HG03045 (cell line): ENCODE measurements around the gene SLCO3A1.

Source experiments
- ATAC-seq: cut with Tn5 transposase; IDR thresholded peaks from one replicate; pipeline ENCODE4 v1.9.1; 2021; ENCODE audit warnings: mild to moderate bottlenecking, moderate library complexity; ENCODE audit not compliant: unreplicated experiment

The SLCO3A1 gene

DNA sequence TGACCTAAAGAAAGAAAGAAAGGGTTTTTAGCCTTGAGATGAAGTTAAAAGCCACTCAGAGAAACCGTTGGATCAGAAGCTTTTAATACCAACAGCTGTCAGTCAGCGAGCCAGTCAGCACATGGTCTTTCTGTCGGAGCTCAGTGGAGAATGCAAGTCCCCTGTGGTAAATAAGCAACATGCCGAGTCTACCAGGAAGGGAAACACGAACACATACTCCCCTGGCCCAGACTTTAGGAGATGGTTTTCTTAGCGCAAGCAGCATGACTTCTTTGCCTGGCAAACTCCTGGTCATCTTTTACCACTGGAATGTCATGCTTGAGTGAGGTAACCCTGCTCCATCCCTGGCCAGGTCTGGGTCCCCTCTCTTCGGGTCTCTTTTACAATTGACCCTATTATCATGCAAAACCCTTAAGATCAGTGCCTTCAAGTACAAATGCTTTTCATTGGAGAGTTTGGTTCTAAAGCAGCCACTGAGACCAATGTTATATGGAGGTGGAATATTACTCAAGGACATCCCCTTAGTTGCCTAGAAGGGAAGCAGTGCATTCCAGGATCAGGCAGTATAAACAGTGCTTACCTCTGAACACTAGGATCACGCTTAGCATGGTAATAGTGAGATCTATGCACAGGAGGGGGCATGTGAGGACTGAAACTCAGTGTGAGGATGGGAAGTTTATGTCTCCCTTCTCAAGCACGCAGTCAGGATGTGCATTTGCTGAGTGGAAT is 28.2 kb downstream of the SLCO3A1 start:
- ATAC-seq = no peak

DNA sequence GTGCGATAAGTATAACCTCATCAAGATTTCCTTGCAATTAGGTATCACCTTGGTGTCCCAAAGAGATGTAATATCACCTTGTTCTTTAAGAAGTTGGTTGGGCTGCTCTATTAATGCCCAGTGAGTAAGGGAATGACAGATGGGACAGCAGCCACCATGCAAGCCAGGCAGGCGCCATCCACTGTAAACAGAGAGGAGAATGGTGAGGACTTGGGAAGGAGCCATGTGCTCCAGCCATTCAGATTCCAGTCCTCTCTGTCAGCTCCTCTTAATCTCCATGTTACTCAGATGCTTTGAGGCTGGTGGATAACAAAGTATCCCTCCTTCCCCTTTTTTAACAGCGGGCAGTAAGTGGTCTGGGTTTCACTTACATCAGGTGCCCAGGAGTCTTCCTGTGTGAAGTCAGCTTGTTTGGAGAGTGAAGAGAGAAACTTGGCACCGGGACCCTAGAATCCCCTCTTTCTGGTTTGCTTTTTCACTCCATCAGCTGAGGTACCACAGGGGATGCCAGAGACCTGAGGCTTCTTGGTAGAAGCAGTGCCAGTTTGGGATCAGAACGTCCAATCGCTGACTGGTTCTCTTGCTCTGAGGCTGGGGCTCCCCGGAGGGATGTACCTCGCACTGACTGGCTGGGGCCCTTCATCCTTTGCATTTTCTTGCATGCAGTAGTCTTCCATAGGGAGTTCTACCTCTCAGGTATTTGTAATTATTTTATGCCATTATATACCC is 29.5 kb downstream of the SLCO3A1 start:
- no peak for ATAC-seq

- no peak for ATAC-seq
These were observed 31.1 kb downstream of the SLCO3A1 start for GRCh38 chr15:91884606-91885005.

DNA sequence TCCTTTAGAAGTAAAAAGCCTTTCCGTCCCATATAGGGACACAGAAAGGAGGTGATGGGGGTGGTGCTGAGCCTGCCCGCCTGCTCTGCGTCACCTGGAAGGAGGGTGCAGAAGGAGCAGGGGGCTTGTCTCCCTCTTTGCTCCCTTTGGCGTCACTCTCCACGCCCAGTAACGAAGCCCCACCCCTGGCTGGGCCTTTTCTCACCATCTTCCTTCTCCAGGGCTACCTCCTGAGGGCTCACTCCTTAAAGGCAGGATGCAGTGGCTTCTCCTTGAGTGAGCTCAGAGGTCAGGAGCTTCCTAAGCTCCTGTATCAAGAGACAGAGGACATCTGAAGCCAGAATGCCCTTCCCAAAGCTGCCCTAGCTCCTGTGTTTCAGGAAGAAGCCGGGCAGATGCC is 31.5 kb downstream of the SLCO3A1 start:
- ATAC-seq = no peak

- ATAC-seq = no peak
These were observed 32.3 kb downstream of the SLCO3A1 start for GRCh38 chr15:91885714-91886270.

GRCh38 chr15:91886878-91887277 is 33.4 kb downstream of the SLCO3A1 start:
- no peak for ATAC-seq

- ATAC-seq = no peak
These were observed 33.8 kb downstream of the SLCO3A1 start for GRCh38 chr15:91887321-91887720.

DNA sequence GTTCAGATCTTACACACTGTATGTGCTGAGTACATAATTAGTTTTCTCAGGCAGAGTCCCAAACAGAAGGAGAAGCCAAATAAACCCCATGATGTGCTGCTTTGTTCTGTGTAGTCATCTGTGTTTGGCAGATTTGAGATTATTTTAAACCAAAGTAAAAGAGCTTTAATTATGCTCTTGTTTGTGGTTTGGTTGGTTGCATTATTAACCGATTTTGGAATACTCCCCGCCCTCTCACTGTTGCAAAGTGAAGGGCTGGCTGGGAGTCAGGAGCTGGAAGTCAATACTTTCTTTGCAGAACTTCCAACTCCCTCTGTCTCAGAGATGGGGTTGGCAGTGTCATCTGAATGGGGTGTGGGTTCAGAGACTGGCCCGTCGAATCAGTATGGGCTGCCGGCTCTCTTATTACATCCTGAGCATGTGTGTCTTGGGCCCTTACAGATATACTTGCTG is 34.4 kb downstream of the SLCO3A1 start:
- ATAC-seq = no peak

DNA sequence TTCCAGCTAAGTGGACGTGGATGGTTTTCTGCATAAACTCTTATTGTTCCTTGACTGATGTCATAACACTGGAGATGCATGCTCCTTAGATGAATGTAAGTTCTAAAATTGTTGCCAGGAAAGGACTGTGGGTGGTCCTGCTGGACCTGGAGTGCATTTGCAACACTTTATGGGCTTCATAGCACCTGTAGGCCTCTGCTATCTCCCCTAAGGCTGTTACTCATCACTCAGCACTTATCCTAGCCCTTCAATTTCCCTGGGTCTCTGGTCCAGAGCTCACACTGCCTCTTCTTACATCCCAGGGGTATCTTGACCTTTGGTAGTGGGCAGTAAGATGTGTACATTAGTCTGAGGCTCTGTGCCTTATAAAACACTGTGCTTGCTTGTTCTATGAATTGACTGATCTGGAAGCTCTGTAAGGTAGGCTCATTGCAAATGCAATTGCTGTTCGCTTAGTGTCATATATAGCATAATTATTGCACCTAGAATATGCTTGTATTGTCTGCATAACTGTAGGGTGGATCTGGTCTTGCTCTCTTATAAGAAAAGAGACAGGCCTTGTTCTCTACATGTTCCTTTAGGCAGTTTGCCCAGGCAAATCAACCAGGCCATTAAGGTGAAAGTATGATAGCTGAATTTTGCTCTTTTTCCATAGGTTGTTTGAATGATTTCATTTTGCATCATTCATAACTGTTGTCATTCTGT is 35.8 kb downstream of the SLCO3A1 start:
- no peak for ATAC-seq

GRCh38 chr15:91890614-91891013 is 37.1 kb downstream of the SLCO3A1 start:
- ATAC-seq = no peak

DNA sequence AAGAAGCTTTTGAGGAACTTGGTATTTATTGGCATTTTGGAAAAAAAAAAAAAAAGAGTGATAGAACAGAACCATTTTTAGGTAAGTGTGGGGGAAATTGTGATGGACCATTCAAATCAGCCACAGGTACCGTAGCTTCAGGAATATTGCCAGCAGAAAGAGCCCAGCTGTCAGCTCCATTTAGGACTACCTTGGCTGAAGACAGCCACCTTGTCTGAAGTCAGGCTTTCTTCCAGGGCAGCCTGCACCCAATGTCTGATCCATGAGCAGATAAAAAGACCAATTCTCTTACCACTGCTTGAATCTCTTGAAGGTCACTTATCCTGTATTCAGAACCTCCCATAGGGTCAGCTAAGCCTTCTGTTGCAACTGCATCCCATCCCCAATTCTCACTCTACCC is 37.6 kb downstream of the SLCO3A1 start:
- ATAC-seq = no peak

DNA sequence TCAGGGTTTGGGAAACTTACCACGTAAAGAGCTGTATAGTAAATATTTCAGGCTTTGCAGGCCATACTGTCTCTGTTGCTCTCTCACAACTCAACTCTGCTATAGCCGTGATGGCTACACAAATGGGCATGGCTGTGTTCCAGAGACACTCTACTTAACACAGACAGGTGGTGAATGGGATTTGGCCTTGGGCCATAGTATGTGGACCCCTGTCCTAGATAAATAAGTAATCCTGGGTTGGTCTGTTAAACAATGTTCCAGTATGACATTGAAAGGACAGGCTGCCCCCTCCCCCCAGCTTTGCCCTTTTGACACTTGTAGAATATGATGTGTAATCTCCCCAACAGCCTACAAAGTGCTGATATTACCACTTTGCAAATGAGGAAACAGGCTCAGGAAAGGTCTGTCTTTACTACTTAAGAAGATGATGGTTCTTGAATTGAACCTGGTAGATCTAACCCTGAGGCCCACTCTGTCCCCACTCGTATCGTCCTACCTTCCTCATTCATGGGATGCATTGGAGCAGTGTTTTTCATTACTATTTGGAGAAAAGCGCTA is 38.4 kb downstream of the SLCO3A1 start:
- no peak for ATAC-seq

DNA sequence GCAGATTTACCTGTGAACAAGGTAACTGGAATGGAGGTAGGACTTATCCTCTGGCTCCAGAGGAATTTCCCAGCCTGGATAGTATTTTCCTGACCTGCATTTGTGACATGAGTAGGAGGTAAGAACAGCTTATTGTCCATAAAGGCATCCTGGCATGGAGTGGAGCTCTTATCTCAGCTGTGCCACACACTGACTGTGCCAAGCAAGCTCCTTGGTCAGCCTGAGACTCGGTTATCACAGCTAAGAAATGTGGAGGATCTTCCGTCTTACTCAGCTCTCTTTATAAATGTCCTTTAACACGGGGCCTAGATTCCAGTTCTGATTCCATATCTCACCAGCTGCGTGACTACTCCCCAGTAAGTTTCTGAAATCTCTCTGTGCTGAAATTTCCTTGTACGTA is 38.9 kb downstream of the SLCO3A1 start:
- no peak for ATAC-seq

GRCh38 chr15:91894606-91895005 is 41.1 kb downstream of the SLCO3A1 start:
- no peak for ATAC-seq

- no peak for ATAC-seq
These were observed 41.5 kb downstream of the SLCO3A1 start for GRCh38 chr15:91895051-91895450.

DNA sequence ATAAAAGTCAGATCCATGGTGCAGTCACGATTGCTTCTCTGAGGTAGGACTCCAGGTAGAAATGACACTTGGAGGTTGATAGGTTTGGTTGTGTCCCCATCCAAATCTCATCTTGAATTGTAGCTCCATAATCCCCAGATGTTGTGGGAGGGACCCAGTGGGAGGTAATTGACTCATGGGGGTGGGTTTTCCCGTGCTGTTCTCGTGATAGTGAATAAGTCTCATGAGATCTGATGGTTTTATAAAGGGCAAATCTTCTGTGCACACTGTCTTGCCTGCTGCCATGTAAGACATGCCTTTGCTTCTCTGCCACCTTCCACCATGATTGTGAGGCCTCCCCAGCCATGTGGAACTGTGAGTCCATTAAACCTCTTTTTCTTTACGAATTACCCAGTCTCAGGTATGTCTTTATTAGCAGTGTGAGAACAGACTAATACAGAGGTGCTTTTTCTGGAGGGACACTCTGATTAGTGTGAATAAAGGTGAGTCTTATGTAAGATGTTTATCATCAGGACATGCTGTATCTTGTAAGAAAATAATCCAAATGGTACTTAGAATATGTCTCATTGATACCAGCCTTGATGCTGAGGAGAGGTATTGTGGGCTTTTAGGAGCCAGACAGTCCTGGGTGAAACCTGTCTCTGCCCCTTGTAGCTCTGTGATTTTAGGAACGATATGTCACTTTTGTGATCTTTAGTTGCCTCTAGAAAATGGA is 43.0 kb downstream of the SLCO3A1 start:
- ATAC-seq = no peak

DNA sequence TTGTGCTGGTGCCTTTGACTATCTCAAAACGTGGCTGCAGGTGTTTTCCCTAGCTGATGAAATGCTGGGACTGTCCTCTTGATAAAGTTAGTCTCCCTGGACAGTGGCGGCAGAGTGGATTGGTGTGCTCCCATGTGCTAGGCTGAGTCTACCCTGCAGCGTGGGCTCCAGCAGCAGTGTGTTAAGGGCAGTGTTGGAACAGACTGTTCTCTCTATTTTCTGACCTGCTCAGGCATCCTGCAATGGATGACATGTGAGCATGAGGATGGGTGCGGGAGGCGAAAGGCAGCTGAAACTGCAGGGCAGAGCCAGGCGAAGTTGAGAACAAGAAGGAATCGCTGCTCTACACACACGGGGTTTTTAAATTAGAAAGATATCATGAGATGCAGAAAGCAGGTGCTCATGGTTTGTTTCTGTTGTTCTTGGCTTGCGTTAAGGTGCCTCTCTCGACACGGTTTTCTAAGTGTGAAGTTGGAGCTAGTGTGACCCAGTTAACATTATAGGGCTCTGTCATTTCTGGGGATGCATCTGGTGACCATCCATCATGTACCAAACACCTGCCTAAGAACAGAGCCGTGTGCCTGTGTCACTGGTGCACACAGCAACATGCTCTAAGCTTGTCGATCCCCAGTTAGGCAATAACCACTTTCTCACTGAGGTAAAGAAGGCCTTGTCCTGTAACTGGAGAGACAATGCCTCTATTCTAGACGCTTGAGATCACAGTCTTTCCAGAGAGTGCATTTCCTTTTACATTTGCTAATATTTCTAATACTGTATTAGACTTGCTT is 44.3 kb downstream of the SLCO3A1 start:
- no peak for ATAC-seq

DNA sequence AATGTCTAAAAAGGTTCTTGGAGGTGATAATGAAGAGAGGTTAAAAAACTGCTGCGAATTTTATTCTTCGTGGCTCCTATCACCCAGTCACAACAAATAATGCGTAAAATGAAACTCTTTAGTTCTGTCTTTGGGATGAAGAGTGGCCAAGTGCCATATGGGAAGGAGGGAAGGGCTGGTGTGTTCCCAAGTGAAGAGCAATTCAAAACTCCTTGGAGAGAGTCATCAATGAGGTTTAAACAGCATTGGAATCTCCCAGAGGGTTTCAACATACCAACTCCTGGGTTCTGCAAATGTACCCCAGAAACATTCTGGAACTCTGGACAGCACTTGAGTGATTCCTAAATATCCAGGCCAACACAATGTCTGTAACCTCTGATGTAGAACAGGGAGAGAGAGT is 45.3 kb downstream of the SLCO3A1 start:
- ATAC-seq = no peak

DNA sequence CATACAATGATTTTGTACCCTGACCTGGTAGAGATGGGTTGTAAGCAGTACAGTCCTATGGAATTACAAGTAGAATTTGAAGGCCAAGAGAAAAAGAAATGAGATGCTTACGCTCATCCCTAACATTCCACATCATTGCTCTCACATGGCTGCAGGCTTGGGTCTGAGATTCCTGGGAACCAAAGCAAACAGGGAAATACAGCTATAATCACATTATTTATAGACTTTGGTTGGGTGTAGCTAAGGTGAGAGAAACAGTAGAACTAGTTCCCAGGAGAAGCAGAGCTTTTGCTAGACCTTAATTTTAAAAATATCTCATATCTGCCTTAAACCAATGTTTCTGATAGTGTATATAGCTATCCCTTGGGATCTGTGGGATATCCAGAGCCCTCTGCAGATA is 51.4 kb downstream of the SLCO3A1 start:
- no peak for ATAC-seq

- no peak for ATAC-seq
These were observed 54.9 kb downstream of the SLCO3A1 start for GRCh38 chr15:91908391-91908790.
